Measurements from ENCODE around the gene UBE2U. TPM values are rescaled to one million over a fixed set of nuclear protein-coding genes. Genes with fewer than 3 reads are reported as not detected.

The UBE2U gene
- total and polyA plus RNA-seq, 2 experiments from 2014 or later = not detected

DNA sequence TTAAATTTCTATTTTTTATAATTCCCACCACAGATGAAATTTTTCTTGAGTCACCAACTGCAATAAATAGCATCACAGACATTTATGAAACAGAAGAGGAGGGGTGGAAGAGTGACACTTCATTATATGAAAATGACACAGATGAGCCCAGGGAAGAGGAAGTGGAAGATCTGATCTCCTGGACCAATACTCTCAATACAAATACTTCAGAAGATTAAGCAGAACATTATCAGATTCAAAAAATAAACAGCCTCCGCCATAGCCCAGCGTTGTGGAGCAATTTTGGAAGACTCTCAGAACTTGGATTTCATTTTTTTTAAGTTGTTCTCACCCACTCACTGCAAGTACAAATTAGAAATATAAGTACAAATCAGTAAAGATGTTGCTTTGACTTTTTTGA, 63.6 kb downstream of the UBE2U start:
- H3K4me1 ChIP-seq (ENCODE audit: insufficient read depth) = peaks cover 3% of the 10 kb centered on the region; the same call in 1 of the 2 replicates
- Mint-ChIP-seq H3K4me3 (no peak overlapping the region), H3K27me3 (ENCODE audit: insufficient read depth, low read depth, poor library complexity) (no peaks in the 10 kb centered on the region), H3K27ac (no peak overlapping the region), H3K9me3 (peaks cover 5% of the 10 kb centered on the region), H3K36me3 (ENCODE audit: low read depth) (peaks cover 5% of the 10 kb centered on the region; the same call in 1 of the 3 replicates), H3K4me1 (peaks cover 4% of the 10 kb centered on the region)
- H3K9me2 ChIP-seq (ENCODE audit: insufficient read depth) = no peaks in the 10 kb centered on the region
- H3F3A ChIP-seq (replicated peaks; ENCODE audit: low read depth) = no peaks in the 10 kb centered on the region
- H3K79me2 ChIP-seq (replicated peaks; ENCODE audit: insufficient read depth) = no peaks in the 10 kb centered on the region
- H3K4me2 ChIP-seq = no peak overlapping the region
- no peaks in the 10 kb centered on the region for H3K36me3 ChIP-seq (ENCODE audit: insufficient read depth)
- no peak for DNase-seq (ENCODE audit: low spot score)
- H3K27ac ChIP-seq (ENCODE audit: low read depth) = no peak overlapping the region
- H3K27me3 ChIP-seq (ENCODE audit: insufficient read depth) = no peaks in the 10 kb centered on the region
- H4K20me1 ChIP-seq (replicated peaks; ENCODE audit: insufficient read depth) = no peaks in the 10 kb centered on the region
- ATAC-seq = no peak
- TF ChIP-seq, protein P1, sequence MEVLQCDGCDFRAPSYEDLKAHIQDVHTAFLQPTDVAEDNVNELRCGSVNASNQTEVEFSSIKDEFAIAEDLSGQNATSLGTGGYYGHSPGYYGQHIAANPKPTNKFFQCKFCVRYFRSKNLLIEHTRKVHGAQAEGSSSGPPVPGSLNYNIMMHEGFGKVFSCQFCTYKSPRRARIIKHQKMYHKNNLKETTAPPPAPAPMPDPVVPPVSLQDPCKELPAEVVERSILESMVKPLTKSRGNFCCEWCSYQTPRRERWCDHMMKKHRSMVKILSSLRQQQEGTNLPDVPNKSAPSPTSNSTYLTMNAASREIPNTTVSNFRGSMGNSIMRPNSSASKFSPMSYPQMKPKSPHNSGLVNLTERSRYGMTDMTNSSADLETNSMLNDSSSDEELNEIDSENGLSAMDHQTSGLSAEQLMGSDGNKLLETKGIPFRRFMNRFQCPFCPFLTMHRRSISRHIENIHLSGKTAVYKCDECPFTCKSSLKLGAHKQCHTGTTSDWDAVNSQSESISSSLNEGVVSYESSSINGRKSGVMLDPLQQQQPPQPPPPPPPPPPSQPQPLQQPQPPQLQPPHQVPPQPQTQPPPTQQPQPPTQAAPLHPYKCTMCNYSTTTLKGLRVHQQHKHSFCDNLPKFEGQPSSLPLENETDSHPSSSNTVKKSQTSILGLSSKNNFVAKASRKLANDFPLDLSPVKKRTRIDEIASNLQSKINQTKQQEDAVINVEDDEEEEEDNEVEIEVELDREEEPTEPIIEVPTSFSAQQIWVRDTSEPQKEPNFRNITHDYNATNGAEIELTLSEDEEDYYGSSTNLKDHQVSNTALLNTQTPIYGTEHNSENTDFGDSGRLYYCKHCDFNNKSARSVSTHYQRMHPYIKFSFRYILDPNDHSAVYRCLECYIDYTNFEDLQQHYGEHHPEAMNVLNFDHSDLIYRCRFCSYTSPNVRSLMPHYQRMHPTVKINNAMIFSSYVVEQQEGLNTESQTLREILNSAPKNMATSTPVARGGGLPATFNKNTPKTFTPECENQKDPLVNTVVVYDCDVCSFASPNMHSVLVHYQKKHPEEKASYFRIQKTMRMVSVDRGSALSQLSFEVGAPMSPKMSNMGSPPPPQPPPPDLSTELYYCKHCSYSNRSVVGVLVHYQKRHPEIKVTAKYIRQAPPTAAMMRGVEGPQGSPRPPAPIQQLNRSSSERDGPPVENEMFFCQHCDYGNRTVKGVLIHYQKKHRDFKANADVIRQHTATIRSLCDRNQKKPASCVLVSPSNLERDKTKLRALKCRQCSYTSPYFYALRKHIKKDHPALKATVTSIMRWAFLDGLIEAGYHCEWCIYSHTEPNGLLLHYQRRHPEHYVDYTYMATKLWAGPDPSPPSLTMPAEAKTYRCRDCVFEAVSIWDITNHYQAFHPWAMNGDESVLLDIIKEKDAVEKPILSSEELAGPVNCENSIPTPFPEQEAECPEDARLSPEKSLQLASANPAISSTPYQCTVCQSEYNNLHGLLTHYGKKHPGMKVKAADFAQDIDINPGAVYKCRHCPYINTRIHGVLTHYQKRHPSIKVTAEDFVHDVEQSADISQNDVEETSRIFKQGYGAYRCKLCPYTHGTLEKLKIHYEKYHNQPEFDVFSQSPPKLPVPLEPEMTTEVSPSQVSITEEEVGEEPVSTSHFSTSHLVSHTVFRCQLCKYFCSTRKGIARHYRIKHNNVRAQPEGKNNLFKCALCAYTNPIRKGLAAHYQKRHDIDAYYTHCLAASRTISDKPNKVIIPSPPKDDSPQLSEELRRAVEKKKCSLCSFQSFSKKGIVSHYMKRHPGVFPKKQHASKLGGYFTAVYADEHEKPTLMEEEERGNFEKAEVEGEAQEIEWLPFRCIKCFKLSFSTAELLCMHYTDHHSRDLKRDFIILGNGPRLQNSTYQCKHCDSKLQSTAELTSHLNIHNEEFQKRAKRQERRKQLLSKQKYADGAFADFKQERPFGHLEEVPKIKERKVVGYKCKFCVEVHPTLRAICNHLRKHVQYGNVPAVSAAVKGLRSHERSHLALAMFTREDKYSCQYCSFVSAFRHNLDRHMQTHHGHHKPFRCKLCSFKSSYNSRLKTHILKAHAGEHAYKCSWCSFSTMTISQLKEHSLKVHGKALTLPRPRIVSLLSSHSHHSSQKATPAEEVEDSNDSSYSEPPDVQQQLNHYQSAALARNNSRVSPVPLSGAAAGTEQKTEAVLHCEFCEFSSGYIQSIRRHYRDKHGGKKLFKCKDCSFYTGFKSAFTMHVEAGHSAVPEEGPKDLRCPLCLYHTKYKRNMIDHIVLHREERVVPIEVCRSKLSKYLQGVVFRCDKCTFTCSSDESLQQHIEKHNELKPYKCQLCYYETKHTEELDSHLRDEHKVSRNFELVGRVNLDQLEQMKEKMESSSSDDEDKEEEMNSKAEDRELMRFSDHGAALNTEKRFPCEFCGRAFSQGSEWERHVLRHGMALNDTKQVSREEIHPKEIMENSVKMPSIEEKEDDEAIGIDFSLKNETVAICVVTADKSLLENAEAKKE (CRISPR knock-in tag; IDR thresholded peaks at IDR 0.05) = no peak
- TF ChIP-seq EZH2phosphoT487 (IDR thresholded peaks at IDR 0.05; ENCODE audit: unreplicated experiment) (no peak), ZNF114 (CRISPR knock-in tag; IDR thresholded peaks at IDR 0.05) (no peak), NANOG (IDR thresholded peaks at IDR 0.05; ENCODE audit: borderline replicate concordance) (no peak), STAT1 (IDR thresholded peaks at IDR 0.05; ENCODE audit: unreplicated experiment) (no peak), JUNB (IDR thresholded peaks at IDR 0.05; ENCODE audit: unreplicated experiment) (no peak), CREB1 (CRISPR knock-in tag; IDR thresholded peaks at IDR 0.05; ENCODE audit: low read depth) (no peak), POLR2AphosphoS5 (IDR thresholded peaks at IDR 0.05; ENCODE audit: low read depth) (no peak), ZNF331 (CRISPR knock-in tag; IDR thresholded peaks at IDR 0.05; ENCODE audit: low read depth) (no peak), EZH2 (IDR thresholded peaks at IDR 0.05; ENCODE audit: low read depth, unreplicated experiment) (no peak)
- TF ChIP-seq, protein P2, sequence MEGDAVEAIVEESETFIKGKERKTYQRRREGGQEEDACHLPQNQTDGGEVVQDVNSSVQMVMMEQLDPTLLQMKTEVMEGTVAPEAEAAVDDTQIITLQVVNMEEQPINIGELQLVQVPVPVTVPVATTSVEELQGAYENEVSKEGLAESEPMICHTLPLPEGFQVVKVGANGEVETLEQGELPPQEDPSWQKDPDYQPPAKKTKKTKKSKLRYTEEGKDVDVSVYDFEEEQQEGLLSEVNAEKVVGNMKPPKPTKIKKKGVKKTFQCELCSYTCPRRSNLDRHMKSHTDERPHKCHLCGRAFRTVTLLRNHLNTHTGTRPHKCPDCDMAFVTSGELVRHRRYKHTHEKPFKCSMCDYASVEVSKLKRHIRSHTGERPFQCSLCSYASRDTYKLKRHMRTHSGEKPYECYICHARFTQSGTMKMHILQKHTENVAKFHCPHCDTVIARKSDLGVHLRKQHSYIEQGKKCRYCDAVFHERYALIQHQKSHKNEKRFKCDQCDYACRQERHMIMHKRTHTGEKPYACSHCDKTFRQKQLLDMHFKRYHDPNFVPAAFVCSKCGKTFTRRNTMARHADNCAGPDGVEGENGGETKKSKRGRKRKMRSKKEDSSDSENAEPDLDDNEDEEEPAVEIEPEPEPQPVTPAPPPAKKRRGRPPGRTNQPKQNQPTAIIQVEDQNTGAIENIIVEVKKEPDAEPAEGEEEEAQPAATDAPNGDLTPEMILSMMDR (conservative IDR thresholded peaks at IDR 0.05; ENCODE audit: low read depth in 2 of 2) = no peak
- TF ChIP-seq, protein P3, sequence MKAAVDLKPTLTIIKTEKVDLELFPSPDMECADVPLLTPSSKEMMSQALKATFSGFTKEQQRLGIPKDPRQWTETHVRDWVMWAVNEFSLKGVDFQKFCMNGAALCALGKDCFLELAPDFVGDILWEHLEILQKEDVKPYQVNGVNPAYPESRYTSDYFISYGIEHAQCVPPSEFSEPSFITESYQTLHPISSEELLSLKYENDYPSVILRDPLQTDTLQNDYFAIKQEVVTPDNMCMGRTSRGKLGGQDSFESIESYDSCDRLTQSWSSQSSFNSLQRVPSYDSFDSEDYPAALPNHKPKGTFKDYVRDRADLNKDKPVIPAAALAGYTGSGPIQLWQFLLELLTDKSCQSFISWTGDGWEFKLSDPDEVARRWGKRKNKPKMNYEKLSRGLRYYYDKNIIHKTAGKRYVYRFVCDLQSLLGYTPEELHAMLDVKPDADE (IDR thresholded peaks at IDR 0.05) = no peak
- TF ChIP-seq, protein P4, sequence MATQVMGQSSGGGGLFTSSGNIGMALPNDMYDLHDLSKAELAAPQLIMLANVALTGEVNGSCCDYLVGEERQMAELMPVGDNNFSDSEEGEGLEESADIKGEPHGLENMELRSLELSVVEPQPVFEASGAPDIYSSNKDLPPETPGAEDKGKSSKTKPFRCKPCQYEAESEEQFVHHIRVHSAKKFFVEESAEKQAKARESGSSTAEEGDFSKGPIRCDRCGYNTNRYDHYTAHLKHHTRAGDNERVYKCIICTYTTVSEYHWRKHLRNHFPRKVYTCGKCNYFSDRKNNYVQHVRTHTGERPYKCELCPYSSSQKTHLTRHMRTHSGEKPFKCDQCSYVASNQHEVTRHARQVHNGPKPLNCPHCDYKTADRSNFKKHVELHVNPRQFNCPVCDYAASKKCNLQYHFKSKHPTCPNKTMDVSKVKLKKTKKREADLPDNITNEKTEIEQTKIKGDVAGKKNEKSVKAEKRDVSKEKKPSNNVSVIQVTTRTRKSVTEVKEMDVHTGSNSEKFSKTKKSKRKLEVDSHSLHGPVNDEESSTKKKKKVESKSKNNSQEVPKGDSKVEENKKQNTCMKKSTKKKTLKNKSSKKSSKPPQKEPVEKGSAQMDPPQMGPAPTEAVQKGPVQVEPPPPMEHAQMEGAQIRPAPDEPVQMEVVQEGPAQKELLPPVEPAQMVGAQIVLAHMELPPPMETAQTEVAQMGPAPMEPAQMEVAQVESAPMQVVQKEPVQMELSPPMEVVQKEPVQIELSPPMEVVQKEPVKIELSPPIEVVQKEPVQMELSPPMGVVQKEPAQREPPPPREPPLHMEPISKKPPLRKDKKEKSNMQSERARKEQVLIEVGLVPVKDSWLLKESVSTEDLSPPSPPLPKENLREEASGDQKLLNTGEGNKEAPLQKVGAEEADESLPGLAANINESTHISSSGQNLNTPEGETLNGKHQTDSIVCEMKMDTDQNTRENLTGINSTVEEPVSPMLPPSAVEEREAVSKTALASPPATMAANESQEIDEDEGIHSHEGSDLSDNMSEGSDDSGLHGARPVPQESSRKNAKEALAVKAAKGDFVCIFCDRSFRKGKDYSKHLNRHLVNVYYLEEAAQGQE (IDR thresholded peaks at IDR 0.05; ENCODE audit: unreplicated experiment) = no peak
- H2AFZ ChIP-seq = no peak overlapping the region
- H3K4me3 ChIP-seq = no peak overlapping the region

Measured in GM23338 (cell line).